HepG2 (cell line): ENCODE data around the gene XPC.

Source experiments
- SIN3B ChIP-seq: fragments of 150-350 bp; IDR thresholded peaks from 2 replicates; pipeline ENCODE4 v1.6.1; 2014; ENCODE audit warnings: low read length
- SP1 ChIP-seq, 2 experiments: fragments of 450-650 bp in 1 of 2; sonication (generic) in 1 of 2; formaldehyde crosslinking in 1 of 2; IDR thresholded peaks; 2 replicates each; pipeline versions ENCODE4 v1.4.0 to v1.6.1; 2016 to 2020; ENCODE audit warnings: missing genetic modification reagents in 1 of 2
- TBP ChIP-seq: sonication (generic); formaldehyde crosslinking; IDR thresholded peaks from 2 replicates; pipeline ENCODE4 v1.5.0; 2020; ENCODE audit warnings: missing genetic modification reagents
- TF ChIP-seq, protein P1 (sequence below): sonication (generic); formaldehyde crosslinking; IDR thresholded peaks from 2 replicates; pipeline ENCODE4 v1.9.0; 2022; ENCODE audit warnings: low read depth, missing genetic modification reagents

- no peak for TF ChIP-seq TBP (CRISPR knock-in tag)
- TF ChIP-seq, protein P1, sequence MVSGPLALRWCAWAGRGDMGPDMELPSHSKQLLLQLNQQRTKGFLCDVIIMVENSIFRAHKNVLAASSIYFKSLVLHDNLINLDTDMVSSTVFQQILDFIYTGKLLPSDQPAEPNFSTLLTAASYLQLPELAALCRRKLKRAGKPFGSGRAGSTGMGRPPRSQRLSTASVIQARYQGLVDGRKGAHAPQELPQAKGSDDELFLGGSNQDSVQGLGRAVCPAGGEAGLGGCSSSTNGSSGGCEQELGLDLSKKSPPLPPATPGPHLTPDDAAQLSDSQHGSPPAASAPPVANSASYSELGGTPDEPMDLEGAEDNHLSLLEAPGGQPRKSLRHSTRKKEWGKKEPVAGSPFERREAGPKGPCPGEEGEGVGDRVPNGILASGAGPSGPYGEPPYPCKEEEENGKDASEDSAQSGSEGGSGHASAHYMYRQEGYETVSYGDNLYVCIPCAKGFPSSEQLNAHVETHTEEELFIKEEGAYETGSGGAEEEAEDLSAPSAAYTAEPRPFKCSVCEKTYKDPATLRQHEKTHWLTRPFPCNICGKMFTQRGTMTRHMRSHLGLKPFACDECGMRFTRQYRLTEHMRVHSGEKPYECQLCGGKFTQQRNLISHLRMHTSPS (CRISPR knock-in tag), result no peak
- no peak for TF ChIP-seq SIN3B
- TF ChIP-seq SP1 (IDR thresholded peaks at IDR 0.05), result no peak
- TF ChIP-seq SP1 (CRISPR knock-in tag; IDR thresholded peaks at IDR 0.05), result no peak
These were observed 22.2 kb downstream of the XPC start for GRCh38 chr3:14156201-14156600.
